ENCODE data around the gene ATXN1. TPM values are rescaled to one million over a fixed set of nuclear protein-coding genes. Genes with fewer than 3 reads are reported as not detected.

The ATXN1 gene
- polyA plus RNA-seq, 2 of the 4 experiments (the other 2 are of a cell fraction): 2.9 to 8.3 TPM

DNA sequence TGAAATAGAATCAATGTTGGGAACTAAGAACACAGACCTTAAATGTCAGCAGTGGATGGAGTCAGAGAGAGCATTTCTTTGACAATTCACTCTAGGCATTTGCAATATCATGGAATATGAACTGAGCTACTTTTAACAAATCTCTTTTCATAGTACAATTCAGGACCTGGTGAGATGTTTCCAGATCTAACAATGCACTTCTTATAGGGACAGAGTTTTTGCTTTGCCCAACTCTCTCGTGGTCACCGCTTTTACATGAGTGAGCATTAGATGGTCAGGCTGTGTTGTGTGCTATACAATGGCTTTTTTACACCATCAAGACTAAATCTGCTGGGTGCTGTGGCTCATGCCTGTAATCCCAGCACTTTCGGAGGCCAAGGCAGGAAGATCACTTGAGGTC, 233.6 kb downstream of the ATXN1 start:
- CTCF ChIA-PET: no interaction called here
- WGBS (ENCODE audit: missing lambda C conversion rate): 98% methylated on average over 3 of the region's 3 CpGs
- TF ChIP-seq RNF2 (IDR thresholded peaks at IDR 0.05; ENCODE audit: borderline replicate concordance, low read depth): no peak
- no peak for ATAC-seq
- no peaks in the 10 kb centered on the region for H3K4me1 ChIP-seq
- H3K9me3 ChIP-seq: no peaks in the 10 kb centered on the region
- no peak overlapping the region for H3K27ac ChIP-seq
- no peak for FAIRE-seq
- DNase-seq (ENCODE audit: low read depth in 1 of 2, low spot score in 1 of 2): no peak
- no peak overlapping the region for H3K4me3 ChIP-seq
- POLR2A ChIA-PET: no interaction called here
- H3K4me2 ChIP-seq: no peak overlapping the region

DNA sequence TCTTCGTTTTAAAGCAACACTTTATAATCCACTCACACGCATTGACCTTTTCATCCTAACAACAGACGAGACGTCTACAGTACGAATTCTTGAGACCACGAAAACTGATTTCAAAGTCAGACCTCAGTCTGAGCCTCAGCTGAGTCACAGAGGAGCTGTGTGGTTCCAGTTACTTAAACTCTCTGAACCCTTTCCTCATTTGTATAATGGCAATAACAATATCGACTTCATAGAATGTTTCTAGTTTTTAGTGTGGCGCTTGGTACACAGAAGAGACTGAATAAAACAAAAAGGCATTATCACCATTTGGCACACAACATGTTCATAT, 236.9 kb downstream of the ATXN1 start:
- POLR2A ChIA-PET: no interaction called here
- Histone ChIP-seq H3K9me3 (no peaks in the 10 kb centered on the region), H3K4me3 (no peak overlapping the region), H3K4me1 (no peaks in the 10 kb centered on the region), H3K27ac (no peak overlapping the region), H3K4me2 (no peak overlapping the region)
- no peak for ATAC-seq
- WGBS (ENCODE audit: missing lambda C conversion rate): 79% methylated on average over 8 of the region's 8 CpGs
- TF ChIP-seq, protein P1, sequence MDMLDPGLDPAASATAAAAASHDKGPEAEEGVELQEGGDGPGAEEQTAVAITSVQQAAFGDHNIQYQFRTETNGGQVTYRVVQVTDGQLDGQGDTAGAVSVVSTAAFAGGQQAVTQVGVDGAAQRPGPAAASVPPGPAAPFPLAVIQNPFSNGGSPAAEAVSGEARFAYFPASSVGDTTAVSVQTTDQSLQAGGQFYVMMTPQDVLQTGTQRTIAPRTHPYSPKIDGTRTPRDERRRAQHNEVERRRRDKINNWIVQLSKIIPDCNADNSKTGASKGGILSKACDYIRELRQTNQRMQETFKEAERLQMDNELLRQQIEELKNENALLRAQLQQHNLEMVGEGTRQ (IDR thresholded peaks at IDR 0.05): no peak
- TF ChIP-seq, protein P2, sequence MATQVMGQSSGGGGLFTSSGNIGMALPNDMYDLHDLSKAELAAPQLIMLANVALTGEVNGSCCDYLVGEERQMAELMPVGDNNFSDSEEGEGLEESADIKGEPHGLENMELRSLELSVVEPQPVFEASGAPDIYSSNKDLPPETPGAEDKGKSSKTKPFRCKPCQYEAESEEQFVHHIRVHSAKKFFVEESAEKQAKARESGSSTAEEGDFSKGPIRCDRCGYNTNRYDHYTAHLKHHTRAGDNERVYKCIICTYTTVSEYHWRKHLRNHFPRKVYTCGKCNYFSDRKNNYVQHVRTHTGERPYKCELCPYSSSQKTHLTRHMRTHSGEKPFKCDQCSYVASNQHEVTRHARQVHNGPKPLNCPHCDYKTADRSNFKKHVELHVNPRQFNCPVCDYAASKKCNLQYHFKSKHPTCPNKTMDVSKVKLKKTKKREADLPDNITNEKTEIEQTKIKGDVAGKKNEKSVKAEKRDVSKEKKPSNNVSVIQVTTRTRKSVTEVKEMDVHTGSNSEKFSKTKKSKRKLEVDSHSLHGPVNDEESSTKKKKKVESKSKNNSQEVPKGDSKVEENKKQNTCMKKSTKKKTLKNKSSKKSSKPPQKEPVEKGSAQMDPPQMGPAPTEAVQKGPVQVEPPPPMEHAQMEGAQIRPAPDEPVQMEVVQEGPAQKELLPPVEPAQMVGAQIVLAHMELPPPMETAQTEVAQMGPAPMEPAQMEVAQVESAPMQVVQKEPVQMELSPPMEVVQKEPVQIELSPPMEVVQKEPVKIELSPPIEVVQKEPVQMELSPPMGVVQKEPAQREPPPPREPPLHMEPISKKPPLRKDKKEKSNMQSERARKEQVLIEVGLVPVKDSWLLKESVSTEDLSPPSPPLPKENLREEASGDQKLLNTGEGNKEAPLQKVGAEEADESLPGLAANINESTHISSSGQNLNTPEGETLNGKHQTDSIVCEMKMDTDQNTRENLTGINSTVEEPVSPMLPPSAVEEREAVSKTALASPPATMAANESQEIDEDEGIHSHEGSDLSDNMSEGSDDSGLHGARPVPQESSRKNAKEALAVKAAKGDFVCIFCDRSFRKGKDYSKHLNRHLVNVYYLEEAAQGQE (IDR thresholded peaks at IDR 0.05): no peak
- TF ChIP-seq HDAC2 (IDR thresholded peaks at IDR 0.05): no peak
- no peak for TF ChIP-seq HEYL (CRISPR knock-in tag; IDR thresholded peaks at IDR 0.05)
- TF ChIP-seq EHF (CRISPR knock-in tag; IDR thresholded peaks at IDR 0.05): no peak
- no peak for TF ChIP-seq KDM1A (IDR thresholded peaks at IDR 0.05; ENCODE audit: low read depth)
- no peak for TF ChIP-seq MAFK (IDR thresholded peaks at IDR 0.05; ENCODE audit: partially characterized antibody)
- TF ChIP-seq FOXS1 (CRISPR knock-in tag; IDR thresholded peaks at IDR 0.05): no peak
- no peak for TF ChIP-seq RARB (CRISPR knock-in tag; IDR thresholded peaks at IDR 0.05)
- CTCF ChIA-PET: no interaction called here
- FAIRE-seq: no peak
- no peak for DNase-seq (ENCODE audit: low read depth in 1 of 2, low spot score in 1 of 2)

DNA sequence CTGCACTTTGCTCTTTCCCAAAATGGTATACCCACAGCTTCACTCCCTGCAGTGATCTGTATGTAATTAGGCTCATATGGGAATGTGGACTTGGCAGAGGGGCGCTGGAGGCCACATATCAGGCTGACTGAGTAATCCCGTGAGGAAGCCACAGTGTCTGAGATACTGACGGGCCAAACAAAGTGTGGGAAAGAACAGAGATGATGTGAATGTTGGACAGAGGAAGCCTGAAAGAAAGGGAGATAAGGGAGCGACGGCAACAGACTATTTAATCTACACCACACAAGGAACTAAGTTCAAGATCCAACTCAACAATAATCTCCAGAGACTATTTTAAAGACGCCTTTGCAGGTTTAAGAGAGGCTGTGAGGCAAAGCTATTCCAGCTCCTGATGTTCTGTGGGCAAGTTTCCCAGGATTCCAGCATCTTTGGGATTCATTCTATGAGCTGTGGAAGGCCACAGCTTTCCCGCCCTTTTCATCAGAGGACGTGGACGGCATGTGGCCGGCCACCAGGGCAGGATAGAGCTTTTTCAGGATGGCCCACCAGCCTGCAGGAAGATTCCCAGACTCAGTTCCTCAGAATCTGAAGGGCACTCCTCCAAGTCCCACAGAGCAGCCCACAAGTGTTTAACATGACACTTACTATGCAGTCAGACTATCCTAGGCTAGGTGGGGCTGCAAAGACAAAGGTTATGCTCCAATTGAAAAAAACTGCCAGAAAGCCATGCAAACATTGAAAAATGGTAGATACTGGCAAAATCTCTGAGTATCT, 237.5 kb downstream of the ATXN1 start:
- ChIA-PET POLR2A (no interaction called here), CTCF (interaction anchor here (0.7 to 1.0 kb wide), 2 partner anchors 10 to 13 kb away, joined by 3 read pairs; no protein-coding TSS in a partner anchor)
- 84% methylated on average over 10 of the region's 10 CpGs for WGBS (ENCODE audit: missing lambda C conversion rate)
- no peak for TF ChIP-seq TP53 (CRISPR knock-in tag; IDR thresholded peaks at IDR 0.05)
- TF ChIP-seq HOXB13 (CRISPR knock-in tag; IDR thresholded peaks at IDR 0.05; ENCODE audit: low read depth): no peak
- TF ChIP-seq, protein P2 (IDR thresholded peaks at IDR 0.05): no peak
- no peak for TF ChIP-seq HOXB5 (CRISPR knock-in tag; IDR thresholded peaks at IDR 0.05)
- TF ChIP-seq NPAS2 (CRISPR knock-in tag; IDR thresholded peaks at IDR 0.05; ENCODE audit: borderline replicate concordance): no peak
- Histone ChIP-seq H3K27ac (no peak overlapping the region), H3K4me1 (no peaks in the 10 kb centered on the region), H3K9me3 (no peaks in the 10 kb centered on the region), H3K4me3 (no peak overlapping the region), H3K4me2 (no peak overlapping the region)
- no peak for ATAC-seq
- FAIRE-seq: no peak
- no peak for DNase-seq (ENCODE audit: low read depth in 1 of 2, low spot score in 1 of 2)
